CD1c-positive myeloid dendritic cell (primary cell): ENCODE data around the gene MRNIP.
"Not testable (repeated sequence)": the region's sequence is repeated elsewhere in the genome, so short reads cannot be mapped to it uniquely, and the experiment has no call there.

Experiments used
- DNase-seq: peaks from one replicate; pipeline ENCODE4 v3.0.0-alpha.2; 2016; ENCODE audit errors: extremely low spot score

MRNIP gene

GRCh38 chr5:179839328-179840256 lies 19.0 kb downstream of the MRNIP start:
- no peak for DNase-seq

GRCh38 chr5:179837076-179838011 lies 21.3 kb downstream of the MRNIP start:
- no peak for DNase-seq

GRCh38 chr5:179836225-179837019 lies 22.2 kb downstream of the MRNIP start:
- peak; percentile 35 for DNase-seq

- DNase-seq = not testable (repeated sequence)
Measured at GRCh38 chr5:179834871-179835270, 23.7 kb downstream of the MRNIP start.

- DNase-seq = no peak
Measured at GRCh38 chr5:179834120-179834519, 24.5 kb downstream of the MRNIP start.

GRCh38 chr5:179833709-179834070 lies 24.9 kb downstream of the MRNIP start:
- DNase-seq = no peak

- no peak for DNase-seq
Measured at GRCh38 chr5:179833056-179833708, 25.4 kb downstream of the MRNIP start.

- DNase-seq = no peak
Measured at GRCh38 chr5:179832039-179832745, 26.4 kb downstream of the MRNIP start.

- no peak for DNase-seq
Measured at GRCh38 chr5:179830818-179831468, 27.7 kb downstream of the MRNIP start.

GRCh38 chr5:179829732-179830435 lies 28.7 kb downstream of the MRNIP start:
- no peak for DNase-seq

- DNase-seq = no peak
Measured at GRCh38 chr5:179828756-179829421, 29.7 kb downstream of the MRNIP start.

- peak; percentile 88 for DNase-seq
Measured at GRCh38 chr5:179827680-179828079, 30.9 kb downstream of the MRNIP start.

GRCh38 chr5:179825655-179826182 lies 32.9 kb downstream of the MRNIP start:
- no peak for DNase-seq

- DNase-seq = no peak
Measured at GRCh38 chr5:179824745-179825112, 33.9 kb downstream of the MRNIP start.

- no peak for DNase-seq
Measured at GRCh38 chr5:179823937-179824744, 34.5 kb downstream of the MRNIP start.

GRCh38 chr5:179822444-179822990 lies 36.1 kb downstream of the MRNIP start:
- no peak for DNase-seq

- no peak for DNase-seq
Measured at GRCh38 chr5:179822059-179822432, 36.6 kb downstream of the MRNIP start.
